HG03442 (cell line): ENCODE results near the gene IGIP.

Source experiments
- ATAC-seq: cut with Tn5 transposase; IDR thresholded peaks from one replicate; pipeline ENCODE4 v1.9.1; 2021; ENCODE audit warnings: mild to moderate bottlenecking, moderate library complexity; ENCODE audit not compliant: unreplicated experiment

Gene IGIP

GRCh38 chr5:140111011-140111858 lies 14.5 kb upstream of the IGIP start:
- ATAC-seq, result no peak

- ATAC-seq, result no peak
Measured at GRCh38 chr5:140111859-140112551, 13.7 kb upstream of the IGIP start.

DNA sequence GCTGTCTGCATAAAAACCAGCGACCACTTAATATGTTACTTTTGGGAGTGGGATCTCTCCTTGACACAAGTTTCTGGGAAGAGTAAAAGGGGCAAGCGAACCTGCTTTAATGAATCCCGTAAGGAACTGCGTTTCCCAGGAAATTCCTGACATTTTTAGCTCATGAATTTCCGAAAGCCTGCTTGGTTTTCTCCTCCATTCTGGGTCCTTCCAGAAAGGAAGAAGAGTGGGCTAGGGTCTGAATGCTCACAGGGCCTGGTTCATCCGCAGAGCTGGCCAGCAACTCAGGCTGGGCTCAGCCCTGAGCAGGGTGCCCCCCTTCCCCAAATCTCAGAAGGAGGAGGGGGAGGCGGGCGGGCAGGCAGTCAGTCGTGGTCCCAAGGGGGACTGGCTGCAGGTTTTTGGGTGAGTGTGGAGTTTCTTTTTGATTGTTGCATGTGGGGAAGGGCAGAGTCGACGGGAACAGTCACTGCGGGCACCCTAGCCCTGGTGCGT lies 13.0 kb upstream of the IGIP start:
- ATAC-seq, result no peak

- no peak for ATAC-seq
Measured at GRCh38 chr5:140113180-140113698, 12.5 kb upstream of the IGIP start.

DNA sequence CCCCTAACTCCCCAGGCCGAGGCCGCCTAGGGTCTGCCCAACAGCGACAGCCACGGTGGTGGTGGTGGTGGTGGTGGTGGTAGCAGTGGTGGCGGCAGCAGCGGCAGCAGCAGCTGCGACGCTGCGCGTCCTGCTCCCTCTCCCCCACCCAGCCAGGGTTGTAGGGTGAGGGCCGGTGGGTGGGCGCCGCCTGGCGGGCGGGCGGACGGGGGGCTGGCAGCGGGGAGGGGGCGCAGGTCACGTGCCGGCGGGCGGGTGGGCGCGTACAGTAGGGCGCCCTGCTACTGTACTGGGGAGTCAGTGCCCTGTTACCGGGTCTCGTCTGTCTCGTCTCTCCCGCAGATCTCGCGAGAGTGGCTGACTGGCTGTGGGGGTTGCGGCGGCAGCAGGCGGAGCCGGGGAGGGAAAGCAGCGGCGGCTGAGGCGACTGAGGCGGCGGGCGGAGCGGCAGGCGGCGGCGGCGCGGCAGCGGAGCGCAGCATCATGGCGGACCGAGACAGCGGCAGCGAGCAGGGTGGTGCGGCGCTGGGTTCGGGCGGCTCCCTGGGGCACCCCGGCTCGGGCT lies 12.0 kb upstream of the IGIP start, which contains the start of gene PURA:
PURA (plus strand) TSS at position 411 of the 565 bp plus-strand sequence; CDS start at position 484, 73 bp downstream.
- peak; percentile 84 for ATAC-seq

DNA sequence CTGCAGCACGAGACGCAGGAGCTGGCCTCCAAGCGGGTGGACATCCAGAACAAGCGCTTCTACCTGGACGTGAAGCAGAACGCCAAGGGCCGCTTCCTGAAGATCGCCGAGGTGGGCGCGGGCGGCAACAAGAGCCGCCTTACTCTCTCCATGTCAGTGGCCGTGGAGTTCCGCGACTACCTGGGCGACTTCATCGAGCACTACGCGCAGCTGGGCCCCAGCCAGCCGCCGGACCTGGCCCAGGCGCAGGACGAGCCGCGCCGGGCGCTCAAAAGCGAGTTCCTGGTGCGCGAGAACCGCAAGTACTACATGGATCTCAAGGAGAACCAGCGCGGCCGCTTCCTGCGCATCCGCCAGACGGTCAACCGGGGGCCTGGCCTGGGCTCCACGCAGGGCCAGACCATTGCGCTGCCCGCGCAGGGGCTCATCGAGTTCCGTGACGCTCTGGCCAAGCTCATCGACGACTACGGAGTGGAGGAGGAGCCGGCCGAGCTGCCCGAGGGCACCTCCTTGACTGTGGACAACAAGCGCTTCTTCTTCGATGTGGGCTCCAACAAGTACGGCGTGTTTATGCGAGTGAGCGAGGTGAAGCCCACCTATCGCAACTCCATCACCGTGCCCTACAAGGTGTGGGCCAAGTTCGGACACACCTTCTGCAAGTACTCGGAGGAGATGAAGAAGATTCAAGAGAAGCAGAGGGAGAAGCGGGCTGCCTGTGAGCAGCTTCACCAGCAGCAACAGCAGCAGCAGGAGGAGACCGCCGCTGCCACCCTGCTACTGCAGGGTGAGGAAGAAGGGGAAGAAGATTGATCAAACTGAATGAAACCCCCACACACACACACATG lies 11.2 kb upstream of the IGIP start:
- peak; percentile 27 for ATAC-seq

DNA sequence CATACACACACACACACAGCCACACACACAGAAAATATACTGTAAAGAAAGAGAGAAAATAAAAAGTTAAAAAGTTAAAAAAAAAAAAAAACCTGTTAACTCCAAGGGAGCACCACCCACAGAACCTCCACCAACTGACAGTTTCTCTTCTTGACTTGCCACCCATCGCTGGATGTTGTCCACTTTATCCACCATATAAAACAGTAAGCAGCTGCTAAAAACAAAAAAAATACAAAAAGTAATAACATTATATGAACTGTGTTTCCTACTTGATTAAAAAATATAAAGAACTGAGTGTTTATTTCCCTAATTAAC lies 10.6 kb upstream of the IGIP start:
- ATAC-seq, result no peak

DNA sequence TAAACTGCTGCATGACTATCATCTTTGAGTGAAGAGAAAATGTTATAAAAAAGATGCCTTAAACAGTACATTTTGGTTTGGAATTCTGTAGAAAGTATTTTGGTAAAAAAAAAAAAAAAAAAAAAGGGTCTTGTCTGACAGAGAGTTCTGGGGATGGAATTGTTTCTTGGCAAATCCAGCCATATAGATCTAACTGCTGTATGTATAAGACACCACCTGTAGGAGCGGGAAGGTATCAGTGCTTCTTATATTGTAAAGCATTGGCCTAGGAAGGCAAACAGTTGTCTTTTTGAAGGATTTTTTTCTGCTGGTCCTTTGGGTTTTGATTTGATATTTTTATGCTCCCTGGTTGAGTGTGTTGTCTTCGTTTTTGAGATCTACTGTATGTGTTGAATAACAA lies 9.0 kb upstream of the IGIP start:
- no peak for ATAC-seq

GRCh38 chr5:140117523-140117922 lies 8.2 kb upstream of the IGIP start:
- ATAC-seq, result no peak

- no peak for ATAC-seq
Measured at GRCh38 chr5:140118302-140118936, 7.3 kb upstream of the IGIP start.

DNA sequence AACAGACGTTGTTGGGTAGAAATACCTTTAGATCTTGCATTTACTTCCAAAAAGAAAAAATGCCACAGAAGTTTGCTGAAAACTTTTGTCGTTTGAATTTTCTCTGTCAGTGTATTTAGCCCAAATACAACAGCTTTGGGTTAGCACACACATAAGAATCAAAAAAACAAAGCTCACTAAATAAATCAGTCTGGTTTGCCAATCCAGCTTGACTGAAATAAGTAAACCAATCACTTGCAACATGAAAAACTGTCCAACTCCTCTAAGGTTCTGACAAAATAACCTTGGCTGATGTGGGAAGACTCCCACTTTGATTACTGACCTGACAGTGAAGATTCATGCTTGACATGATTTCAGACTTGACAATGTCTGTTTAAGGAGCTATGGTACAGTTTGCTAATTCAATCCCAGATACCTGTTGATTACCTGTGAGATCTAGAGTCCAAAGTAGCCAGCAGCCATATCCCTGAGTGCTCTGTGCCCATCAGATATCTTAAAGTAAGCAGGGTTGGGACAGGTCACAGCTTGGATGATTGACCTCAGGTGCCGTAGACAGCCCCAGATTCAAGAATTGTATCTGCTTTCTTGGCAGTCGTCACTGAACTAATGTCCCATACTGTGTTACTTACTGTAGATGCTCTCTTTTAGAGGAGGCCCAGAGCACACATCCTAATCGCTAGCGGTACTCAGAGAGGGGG lies 727 bp downstream of the IGIP start:
- no peak for ATAC-seq

DNA sequence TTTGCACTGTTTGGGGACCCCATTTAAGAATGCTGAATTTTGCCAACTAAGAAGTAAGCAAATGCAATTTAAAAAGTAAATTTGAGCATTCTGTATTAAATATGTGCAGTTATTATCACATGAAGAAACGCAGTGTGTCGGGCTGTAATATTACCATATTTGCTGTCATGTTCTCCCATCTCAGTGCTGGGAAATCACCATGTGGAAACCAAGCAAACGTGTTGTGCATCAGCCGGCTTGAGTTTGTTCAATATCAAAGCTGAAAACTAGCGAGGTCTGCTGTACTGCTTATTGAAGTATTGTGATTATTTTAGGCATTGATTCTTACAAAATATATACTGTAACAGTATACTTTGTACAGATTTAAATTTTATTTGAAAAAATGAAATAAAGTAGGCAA lies 2.6 kb downstream of the IGIP start:
- ATAC-seq, result no peak

- no peak for ATAC-seq
Measured at GRCh38 chr5:140130949-140131733, 5.4 kb downstream of the IGIP start.

GRCh38 chr5:140131967-140132409 lies 6.3 kb downstream of the IGIP start:
- ATAC-seq, result no peak

DNA sequence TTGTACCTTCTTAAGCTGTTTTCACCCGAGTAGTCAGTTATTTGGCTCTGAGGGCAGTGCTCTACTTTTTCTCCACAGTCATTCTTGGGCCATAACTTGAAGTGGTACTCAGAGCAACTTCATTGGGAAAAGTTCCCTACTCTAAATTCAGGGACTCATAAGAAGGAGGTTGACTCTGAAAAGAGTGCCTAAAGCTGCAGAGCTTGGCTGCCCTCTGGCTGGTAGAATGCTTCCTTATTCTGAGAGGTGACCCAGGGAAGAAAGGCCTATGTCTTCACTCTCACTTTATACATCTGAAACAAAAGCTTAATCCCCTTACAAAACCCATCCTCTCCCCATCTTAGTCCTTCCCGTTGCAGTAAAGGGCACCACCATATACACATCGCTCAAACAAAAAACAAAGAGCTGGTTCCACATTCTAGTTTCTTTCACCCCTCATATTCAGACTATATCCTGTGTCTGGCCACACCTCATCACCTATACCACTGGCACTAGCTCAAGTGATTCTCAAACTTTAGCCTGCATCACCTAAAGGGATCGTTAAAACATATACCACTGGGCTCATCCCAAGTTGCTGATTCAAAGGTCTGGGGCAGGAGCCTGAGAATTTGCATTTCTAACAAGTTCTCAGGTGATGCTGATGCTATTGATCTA lies 7.9 kb downstream of the IGIP start:
- no peak for ATAC-seq

GRCh38 chr5:140134277-140134935 lies 8.7 kb downstream of the IGIP start:
- ATAC-seq, result no peak

DNA sequence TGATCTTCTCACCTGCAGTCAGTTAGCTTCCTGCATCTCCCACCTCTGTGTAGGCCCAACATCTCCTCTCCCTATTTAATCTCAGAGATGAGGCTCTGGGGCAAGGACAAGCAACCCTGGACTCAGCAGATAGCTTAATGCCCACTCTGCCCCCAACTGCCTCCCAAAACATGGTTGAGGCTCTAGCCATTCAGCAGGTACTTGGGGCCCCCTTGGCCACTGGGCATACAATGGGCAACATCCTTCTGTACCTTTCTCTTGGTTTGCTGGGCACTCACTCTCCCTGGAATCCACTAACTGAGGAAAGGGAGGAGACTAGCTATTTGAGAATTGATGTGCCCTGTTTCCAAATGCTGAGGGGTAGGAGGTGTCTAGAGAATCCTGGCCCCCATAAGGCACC lies 9.4 kb downstream of the IGIP start:
- ATAC-seq, result no peak

DNA sequence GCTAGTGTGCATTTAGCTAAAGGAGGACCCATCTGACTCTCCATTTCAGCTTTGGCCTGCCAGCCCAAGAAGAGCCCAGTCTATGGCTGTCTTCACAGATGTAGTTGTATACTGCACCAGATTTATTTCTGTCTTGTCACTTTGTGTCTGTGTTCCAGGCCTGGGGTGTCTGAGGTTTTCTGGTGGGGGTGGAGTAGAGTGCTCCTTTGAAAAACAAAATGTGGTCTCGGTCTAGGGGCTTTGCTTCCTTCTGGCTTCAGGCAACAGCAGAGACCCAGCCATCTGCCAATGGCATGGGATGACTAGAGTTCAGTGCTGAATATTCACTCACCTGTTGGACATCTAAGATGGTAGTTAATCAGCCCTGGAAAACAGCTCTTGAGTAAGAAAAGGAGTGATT lies 10.9 kb downstream of the IGIP start:
- no peak for ATAC-seq
